ENCODE results near the gene USH1G. TPM values are rescaled to one million over a fixed set of nuclear protein-coding genes. Genes with fewer than 3 reads are reported as not detected.

USH1G gene
- total and polyA plus RNA-seq, 2 of the 13 experiments (the other 11 are each of a cell fraction or from before 2014, with no cell fraction given) = 0.04 TPM; not detected in 1

DNA sequence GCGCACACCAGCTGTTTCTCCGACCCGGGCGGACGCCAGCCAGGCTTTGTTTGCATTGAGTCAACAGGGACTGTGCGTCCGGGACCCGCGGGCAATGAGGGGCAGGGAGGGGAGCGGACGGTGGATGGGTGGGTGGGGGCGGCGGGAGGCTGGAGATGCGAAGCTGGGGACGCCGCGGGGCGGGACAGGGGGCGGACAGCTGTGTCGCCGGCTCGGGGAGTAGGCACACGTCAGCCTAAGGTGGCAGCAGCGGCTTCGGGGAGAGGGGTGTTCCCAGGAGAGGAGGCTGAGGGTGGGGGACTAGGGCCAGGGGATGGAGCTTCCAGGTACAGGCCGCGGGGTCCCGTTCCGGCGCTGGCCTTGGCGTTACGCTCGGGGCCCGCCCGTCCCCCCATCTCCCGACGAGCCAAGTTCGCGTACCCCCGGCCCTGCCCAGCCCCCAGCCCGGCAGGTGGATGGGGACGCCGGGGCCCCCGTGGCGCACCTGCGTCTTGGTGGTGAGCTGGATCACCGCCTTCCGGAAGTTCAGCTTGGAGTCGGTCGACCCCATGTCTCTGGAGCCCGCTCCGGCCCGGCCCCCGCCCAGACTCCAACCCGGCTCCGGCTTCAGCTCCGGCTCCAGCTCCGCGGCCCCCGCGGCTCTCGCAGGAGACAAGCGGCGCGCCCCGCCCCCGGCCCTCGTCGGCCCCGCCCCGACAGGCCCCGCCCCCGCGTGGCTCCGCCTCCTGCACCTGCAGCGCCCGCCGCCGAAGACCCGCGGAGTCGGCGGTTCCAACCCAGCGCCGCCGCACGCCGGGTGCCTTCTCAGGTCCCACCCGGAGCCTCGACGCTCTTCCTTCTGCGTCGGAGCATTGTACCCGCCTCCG is 49.3 kb upstream of the USH1G start, which contains the start of gene HID1:
Gene HID1, minus strand, starts transcription at position 653 of the 866 bp plus-strand sequence. Its CDS starts 103 bp downstream, at position 550.
- intact Hi-C loops (cut with micrococcal nuclease; ENCODE audit: unreplicated experiment) (no loop called here), in situ Hi-C loops (cut with HindIII; ENCODE audit: extremely low pct_ligation_motif_present, low pct_unique_long_range_greater_than_20kb) (no loop called here)
- H2AFZ ChIP-seq (ENCODE audit: low read length) = no peak within 1 kb of the TSS
- peak within 1 kb of the TSS; percentile 67 to 83 (median 70) for H3K4me3 ChIP-seq (replicated peaks in 1 of 3; ENCODE audit: insufficient read depth in 1 of 3, low read depth in 2 of 3, low read length in 3 of 3)
- ATAC-seq (peak; percentile 90), DNase-seq (ENCODE audit: low spot score) (peak; percentile 73), FAIRE-seq (no peak)
- ChIA-PET CTCF (ENCODE audit: low intra/inter-chr PET ratio, low total read pairs) (no interaction called here), POLR2A (interaction anchor here (0.7 to 4.7 kb wide), 16 partner anchors 11 to 540 kb away, joined by 3 to 65 read pairs (median 6); partner anchors contain the start of genes ATP5PD, CDR2L, FDXR and GGA3)
- no peak within 1 kb of the TSS for H3K27ac ChIP-seq (ENCODE audit: extremely low read length, insufficient read depth, low read length)
- no peaks in the 10 kb centered on the region for H3K36me3 ChIP-seq (replicated peaks in 1 of 2; ENCODE audit: control insufficient read depth in 1 of 2, insufficient read depth in 2 of 2, low read length in 2 of 2)
- BruUV-seq (replicated peaks) = no TSS peak
- H3K9ac ChIP-seq (ENCODE audit: insufficient read depth, low read depth, low read length) = peak within 1 kb of the TSS; percentile 40; the same call in 1 of the 2 replicates
- peak within 1 kb of the TSS; percentile 87 for H3K4me2 ChIP-seq (ENCODE audit: low read depth, low read length)
- H3K9me3 ChIP-seq (ENCODE audit: low read length) = no peaks in the 10 kb centered on the region
- H4K20me1 ChIP-seq (ENCODE audit: insufficient read depth, low read length) = no peaks in the 10 kb centered on the region
- no peaks in the 10 kb centered on the region for H3K79me2 ChIP-seq (ENCODE audit: insufficient read depth, low read length)
- H3K4me1 ChIP-seq (ENCODE audit: insufficient read depth, low read length) = peaks cover 54% of the 10 kb centered on the region
- WGBS (ENCODE audit: low lambda C conversion rate) = 0% methylated on average over 22 of the region's 95 CpGs
- peaks cover 5 to 50% of the 10 kb centered on the region in 2 experiments; a peak in 4 of 5 replicates for H3K27me3 ChIP-seq (ENCODE audit: control insufficient read depth in 1 of 2, insufficient read depth in 2 of 2, low read length in 2 of 2)
- 0 out of 2 replicates have a peak, but pooled peaks have one; percentile 15 for TF ChIP-seq ARNTL (CRISPR knock-in tag; IDR thresholded peaks at IDR 0.05)
- TF ChIP-seq GLI4 (CRISPR knock-in tag; IDR thresholded peaks at IDR 0.05; ENCODE audit: borderline replicate concordance) = no peak
- TF ChIP-seq SPEN (CRISPR knock-in tag; IDR thresholded peaks at IDR 0.05; ENCODE audit: low read depth) = no peak; the same call in none of the 2 replicates
- no peak; the same call in 1 of the 2 replicates for TF ChIP-seq ZNF354B (CRISPR knock-in tag; IDR thresholded peaks at IDR 0.05)
- TF ChIP-seq ZFP41 (CRISPR knock-in tag; IDR thresholded peaks at IDR 0.05; ENCODE audit: borderline replicate concordance) = no peak
- no peak for TF ChIP-seq ZNF878 (CRISPR knock-in tag; IDR thresholded peaks at IDR 0.05)
- no peak for TF ChIP-seq SMAD9 (CRISPR knock-in tag; IDR thresholded peaks at IDR 0.05)
- no peak for TF ChIP-seq MAFG (CRISPR knock-in tag; IDR thresholded peaks at IDR 0.05)
- TF ChIP-seq STAG1 (CRISPR knock-in tag; IDR thresholded peaks at IDR 0.05) = no peak
- no peak for TF ChIP-seq TMF1 (CRISPR knock-in tag; IDR thresholded peaks at IDR 0.05; ENCODE audit: low read depth)
- peak; percentile 51; the same call in 1 of the 2 replicates for TF ChIP-seq ZMYM4 (CRISPR knock-in tag; IDR thresholded peaks at IDR 0.05)
- TF ChIP-seq, protein P1, sequence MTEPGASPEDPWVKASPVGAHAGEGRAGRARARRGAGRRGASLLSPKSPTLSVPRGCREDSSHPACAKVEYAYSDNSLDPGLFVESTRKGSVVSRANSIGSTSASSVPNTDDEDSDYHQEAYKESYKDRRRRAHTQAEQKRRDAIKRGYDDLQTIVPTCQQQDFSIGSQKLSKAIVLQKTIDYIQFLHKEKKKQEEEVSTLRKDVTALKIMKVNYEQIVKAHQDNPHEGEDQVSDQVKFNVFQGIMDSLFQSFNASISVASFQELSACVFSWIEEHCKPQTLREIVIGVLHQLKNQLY (CRISPR knock-in tag; IDR thresholded peaks at IDR 0.05) = no peak
- TF ChIP-seq KAT8 (CRISPR knock-in tag; IDR thresholded peaks at IDR 0.05) = peak; percentile 43; the same call in 1 of the 2 replicates
- TF ChIP-seq WIZ (CRISPR knock-in tag; IDR thresholded peaks at IDR 0.05) = no peak
- no peak for TF ChIP-seq SMARCE1 (IDR thresholded peaks at IDR 0.05; ENCODE audit: borderline replicate concordance)
- peak; percentile 61 for TF ChIP-seq FOXP4 (CRISPR knock-in tag; IDR thresholded peaks at IDR 0.05)
- TF ChIP-seq, protein P2, sequence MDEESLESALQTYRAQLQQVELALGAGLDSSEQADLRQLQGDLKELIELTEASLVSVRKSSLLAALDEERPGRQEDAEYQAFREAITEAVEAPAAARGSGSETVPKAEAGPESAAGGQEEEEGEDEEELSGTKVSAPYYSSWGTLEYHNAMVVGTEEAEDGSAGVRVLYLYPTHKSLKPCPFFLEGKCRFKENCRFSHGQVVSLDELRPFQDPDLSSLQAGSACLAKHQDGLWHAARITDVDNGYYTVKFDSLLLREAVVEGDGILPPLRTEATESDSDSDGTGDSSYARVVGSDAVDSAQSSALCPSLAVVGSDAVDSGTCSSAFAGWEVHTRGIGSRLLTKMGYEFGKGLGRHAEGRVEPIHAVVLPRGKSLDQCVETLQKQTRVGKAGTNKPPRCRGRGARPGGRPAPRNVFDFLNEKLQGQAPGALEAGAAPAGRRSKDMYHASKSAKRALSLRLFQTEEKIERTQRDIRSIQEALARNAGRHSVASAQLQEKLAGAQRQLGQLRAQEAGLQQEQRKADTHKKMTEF (CRISPR knock-in tag; IDR thresholded peaks at IDR 0.05) = peak; percentile 40; the same call in 1 of the 2 replicates
- TF ChIP-seq ZSCAN29 (CRISPR knock-in tag; conservative IDR thresholded peaks at IDR 0.05) = no peak
- TF ChIP-seq SOX6 (IDR thresholded peaks at IDR 0.05) = no peak
- peak; percentile 32 for TF ChIP-seq SOX6 (CRISPR knock-in tag; IDR thresholded peaks at IDR 0.05)
- no peak for TF ChIP-seq ZNF101 (CRISPR knock-in tag; IDR thresholded peaks at IDR 0.05; ENCODE audit: borderline replicate concordance, low read depth)
- TF ChIP-seq ZNF652 (CRISPR knock-in tag; IDR thresholded peaks at IDR 0.05; ENCODE audit: borderline replicate concordance, low read depth) = no peak

Measured in HepG2 (cell line).